Activated CD8-positive, alpha-beta memory T cell treated with anti-CD3 and anti-CD28 coated beads for 36 hours (primary cell): Measurements from ENCODE around the gene CCR7. TPM values are rescaled to one million over a fixed set of nuclear protein-coding genes. Genes with fewer than 3 reads are reported as not detected.

Source experiments
- CTCF ChIA-PET: fragments of 350-600 bp; sonication (Branson Sonifier 250); formaldehyde crosslinking; loops from one replicate; lab custom pipeline; 2021; ENCODE audit warnings: antibody characterized with exemption; lab: Charles Lee
- POLR2A ChIA-PET: fragments of 350-600 bp; sonication (Branson Sonifier 250); formaldehyde crosslinking; loops from one replicate; lab custom pipeline; 2021; ENCODE audit warnings: antibody characterized with exemption; lab: Charles Lee
- total RNA-seq, 2 experiments: library from RNA; stranded (reverse); gene quantifications; one replicate each; pipeline ENCODE4 v1.2.3, GENCODE V29; 2021

Gene CCR7
- total RNA-seq, 2 experiments from 2014 or later: 120 to 125 TPM

DNA sequence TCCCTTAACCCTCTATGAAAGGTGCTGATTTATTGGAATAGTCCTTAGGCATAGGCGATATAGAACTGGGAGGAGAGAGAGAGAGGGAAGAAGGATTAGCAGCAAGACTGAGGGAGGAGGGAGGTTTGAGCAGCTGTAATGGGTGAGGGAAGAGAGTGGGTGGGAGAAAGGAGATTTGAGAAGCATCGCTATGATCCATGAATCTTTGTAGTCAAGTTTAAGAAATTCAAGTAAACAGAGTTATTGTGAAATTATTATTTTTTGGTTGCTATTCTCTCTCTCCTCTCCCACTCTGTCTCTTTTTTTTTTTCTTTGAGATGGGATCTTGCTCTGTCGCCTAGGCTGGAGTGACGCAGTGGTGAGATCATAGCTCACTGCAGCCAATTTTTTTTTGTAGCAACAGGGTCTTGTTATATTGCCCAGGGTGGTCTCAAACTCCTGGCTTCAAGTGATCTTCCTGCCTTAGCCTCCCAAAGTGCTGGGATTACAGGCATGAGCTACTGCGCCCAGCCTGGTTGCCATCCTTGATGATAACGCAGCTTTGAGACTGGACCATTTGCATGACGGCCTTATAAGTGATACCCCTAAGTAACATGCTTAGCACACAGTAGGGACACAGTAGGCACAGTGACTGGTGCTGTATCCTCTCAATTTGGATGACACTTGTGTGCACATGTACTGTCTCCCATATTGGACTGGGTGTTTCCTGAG, 42.9 kb downstream of the CCR7 start:
- ChIA-PET POLR2A (interaction anchor here (0.7 kb wide), 1 partner anchor 62 kb away, joined by 4 read pairs; no protein-coding TSS in a partner anchor), CTCF (interaction anchor here (0.6 kb wide), 1 partner anchor 11 kb away, joined by 5 read pairs; no protein-coding TSS in a partner anchor)

DNA sequence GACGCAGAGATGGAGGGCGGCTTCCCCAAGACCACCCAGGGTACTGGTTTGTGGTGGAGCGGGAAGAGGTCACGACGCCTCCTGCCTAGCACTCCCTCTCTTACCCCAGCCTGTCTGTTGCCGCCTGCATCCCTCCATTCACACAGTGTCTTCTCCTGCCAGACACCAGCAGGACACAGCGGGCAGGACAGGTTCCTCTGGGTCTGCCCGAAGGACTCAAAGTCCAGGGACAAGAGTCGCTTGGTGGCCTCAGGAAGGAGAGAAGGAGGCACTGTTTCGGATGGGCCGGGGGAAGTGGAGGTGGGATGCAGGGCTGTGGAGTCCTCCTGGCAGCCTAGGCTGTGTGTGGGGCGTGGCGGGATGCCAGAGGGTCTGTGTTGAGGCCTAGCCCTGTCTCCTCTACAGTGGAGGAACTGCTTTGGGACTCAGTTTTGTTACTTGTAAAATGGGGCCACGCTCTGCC, 44.2 kb downstream of the CCR7 start:
- ChIA-PET POLR2A (no interaction called here), CTCF (no interaction called here)

DNA sequence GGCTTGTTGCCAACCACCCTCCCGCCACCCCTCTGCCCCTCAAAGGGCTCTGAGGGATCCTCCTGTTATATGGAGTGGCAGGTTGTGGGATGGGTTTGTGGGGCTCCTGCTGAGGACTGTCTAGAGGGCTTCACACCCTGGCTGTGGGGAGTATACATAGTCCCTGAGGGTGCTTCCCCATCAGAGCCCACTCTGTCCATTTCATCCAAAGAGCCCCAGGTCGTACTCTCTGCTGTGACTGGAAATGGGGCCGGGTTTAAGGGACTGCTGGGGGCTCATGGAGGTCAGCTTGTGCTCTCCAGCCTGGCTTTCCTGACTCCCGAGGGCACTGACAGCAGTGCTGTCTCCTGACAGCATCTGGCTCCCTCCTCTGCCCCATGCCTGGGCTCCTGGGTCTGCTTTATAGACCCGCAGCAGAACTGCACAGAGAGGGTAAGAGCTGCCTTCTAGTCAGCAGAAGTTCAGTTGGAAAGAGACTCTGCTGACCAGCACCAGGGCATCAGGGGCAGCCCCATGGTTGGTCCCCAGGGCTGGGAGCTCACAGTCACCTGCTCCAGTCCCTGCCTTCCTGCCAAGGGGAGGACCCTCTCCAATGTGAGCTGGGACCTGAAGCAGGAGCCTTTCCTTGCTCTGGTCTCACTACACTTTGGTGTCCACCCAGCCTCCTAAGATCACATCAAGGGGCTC, 46.0 kb downstream of the CCR7 start:
- CTCF ChIA-PET: interaction anchor here (1.2 to 1.7 kb wide), 3 partner anchors 9 to 47 kb away, joined by 3 read pairs; no protein-coding TSS in a partner anchor
- POLR2A ChIA-PET: no interaction called here

DNA sequence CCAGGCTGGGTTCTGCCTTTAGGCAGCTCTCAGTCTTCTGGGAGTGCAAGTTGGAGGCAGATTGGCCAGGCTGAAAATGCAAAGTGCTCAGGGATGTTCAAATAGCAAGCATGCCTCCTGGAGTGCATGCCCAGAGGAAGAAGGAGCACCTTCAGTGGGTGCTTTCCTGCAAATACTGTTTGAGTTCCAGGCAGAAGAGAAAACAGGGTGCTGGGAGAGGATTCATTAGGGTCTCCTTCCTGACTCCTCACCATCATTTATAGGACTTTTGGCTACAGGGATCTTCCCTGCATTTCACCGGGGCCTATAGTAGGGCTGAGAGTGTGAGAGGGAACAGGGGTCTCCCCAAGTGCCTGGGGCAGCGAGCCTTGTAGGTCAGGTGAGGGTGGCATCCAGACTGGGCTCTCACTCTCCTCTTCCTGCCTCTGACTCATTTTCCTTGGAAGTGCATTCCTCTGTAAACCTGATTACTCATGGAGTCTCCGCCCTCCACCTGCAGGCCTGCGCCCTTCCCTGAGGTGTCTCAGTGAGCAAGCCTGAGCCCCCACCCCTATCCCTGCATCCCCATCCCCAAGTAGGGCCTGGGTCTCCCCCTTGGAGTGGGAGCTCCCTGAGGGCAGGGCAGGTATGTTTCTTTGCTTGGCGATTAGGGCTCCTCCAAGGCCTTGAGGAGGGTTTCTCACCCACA, 46.7 kb downstream of the CCR7 start:
- ChIA-PET CTCF (interaction anchor here (1.4 kb wide), 2 partner anchors 10 to 42 kb away, joined by 4 to 7 read pairs; no protein-coding TSS in a partner anchor), POLR2A (no interaction called here)

DNA sequence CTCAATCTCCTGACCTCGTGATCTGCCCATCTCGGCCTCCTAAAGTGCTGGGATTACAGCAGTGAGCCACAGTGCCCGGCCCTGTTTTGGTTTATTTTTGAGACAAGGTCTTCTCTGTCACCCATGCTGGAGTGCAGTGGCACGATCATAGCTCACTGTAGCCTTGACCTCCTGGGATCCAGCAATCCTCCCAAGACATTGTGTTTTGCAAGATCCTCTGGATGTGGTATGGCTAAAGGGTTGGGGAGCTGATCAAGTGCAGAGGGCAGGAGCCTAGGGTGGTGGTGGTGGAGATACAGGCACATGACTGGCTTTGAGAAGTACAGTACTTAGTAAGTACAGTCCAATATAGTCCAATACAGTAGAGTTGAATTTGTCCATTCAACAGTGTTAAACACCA, 47.3 kb downstream of the CCR7 start:
- ChIA-PET CTCF (interaction anchor here (0.6 to 2.3 kb wide), 7 partner anchors 11 to 542 kb away, joined by 3 to 8 read pairs (median 7); partner anchors contain the start of gene IGFBP4), POLR2A (no interaction called here)

DNA sequence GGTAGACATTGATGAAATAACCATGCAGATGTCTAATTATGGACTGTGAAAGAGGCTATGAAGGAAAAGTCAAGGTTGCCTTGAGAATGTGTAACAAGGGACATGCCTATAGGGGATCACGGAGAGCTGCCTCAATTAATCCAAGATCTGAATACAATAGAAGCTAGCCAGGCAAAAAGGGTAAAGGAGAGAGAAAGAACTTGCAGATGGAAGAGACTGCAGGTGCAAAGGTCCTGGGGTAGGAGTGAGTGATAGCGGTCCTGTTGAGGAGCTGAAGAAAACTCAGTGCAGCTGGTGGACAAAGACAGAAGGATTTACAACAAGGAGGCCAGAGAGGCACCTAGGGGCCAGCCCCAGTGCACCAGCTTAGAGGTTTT, 48.0 kb downstream of the CCR7 start:
- POLR2A ChIA-PET: interaction anchor here (1.0 kb wide), 1 partner anchor 35 kb away, joined by 3 read pairs; no protein-coding TSS in a partner anchor
- CTCF ChIA-PET: interaction anchor here (1.1 to 2.3 kb wide), 6 partner anchors 11 to 73 kb away, joined by 4 to 8 read pairs (median 7); partner anchors contain the start of gene IGFBP4

DNA sequence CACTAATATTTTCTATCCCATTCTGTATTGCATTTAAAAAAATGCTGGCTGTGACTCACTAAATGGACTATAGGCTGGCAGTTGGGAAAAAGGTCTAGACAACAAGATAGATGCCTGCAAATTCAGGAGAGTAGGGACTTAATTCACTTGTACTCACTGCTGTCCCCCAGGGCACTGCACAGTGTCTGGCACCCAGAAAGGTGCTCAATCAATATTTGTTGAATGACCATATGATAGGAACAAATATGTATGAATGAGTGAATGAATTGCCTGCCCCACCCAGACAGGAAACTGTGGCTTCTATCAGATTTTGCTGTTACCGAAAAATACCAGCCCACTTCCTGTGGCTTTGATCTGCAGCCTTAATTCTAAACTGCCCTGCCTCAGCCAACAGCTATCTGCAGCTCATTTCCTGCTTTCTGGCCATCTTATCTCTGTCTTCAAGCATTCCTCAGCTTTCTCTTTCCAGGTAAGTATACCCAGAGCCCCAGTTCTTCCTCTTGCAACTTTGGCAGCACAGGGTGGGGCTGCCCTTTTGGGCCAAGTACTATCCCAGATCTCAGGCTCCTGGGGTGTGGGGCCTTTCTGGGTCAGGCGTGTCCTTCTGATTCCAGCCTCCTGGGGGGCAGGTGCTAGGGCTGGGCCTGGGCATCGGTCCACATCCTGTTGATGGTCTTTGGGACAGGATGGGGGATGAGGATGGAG, 48.5 kb downstream of the CCR7 start:
- ChIA-PET CTCF (interaction anchor here (1.1 to 2.3 kb wide), 5 partner anchors 12 to 73 kb away, joined by 4 to 8 read pairs (median 7); partner anchors contain the start of gene IGFBP4), POLR2A (interaction anchor here (1.0 kb wide), 1 partner anchor 35 kb away, joined by 3 read pairs; no protein-coding TSS in a partner anchor)

DNA sequence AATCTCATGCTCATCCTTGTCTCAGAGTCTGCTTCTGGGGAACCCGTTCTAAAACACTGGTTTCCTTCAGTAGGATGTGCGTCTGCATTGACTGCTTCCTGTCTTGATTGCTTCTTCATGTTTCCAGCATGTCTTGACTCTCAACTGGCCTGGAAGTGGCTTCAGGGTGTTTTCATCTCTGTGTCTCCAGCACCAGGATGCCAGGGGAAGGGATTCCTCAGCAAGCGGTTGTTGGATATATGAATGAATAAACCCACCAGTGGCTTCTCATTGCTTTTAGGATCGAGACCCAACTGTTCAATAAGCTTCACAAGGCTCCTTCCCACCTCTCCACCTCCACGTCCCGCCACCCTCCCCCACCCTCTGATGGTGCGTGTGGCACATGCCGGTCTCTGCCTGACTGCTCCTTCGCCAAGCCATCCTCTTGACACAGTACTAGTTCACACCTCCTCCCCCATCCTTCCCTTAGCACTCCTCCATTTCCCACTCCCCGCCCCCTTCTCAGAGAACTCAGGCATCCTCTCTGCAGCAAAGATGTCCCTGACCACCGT, 49.7 kb downstream of the CCR7 start:
- POLR2A ChIA-PET: no interaction called here

DNA sequence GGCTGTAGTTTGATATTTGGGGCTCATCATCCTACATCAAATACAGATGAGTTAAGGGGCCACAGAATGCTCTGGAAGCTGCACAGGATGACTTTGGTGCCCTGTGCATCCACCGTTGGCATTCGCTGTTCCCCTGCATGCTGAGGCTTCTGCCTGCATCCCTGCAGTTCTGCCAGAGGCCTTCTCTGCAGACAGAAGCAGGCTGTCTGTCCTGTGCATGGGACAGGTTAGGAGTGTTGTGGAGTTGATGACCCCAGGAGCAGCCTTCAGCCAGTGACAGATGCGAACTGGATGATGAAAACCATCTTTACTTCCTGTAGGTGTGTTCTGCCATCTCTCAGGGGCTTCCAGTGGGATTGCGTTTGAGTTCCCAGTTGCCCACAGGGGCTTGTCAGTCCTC, 50.3 kb downstream of the CCR7 start:
- CTCF ChIA-PET: no interaction called here
- POLR2A ChIA-PET: interaction anchor here (0.5 kb wide), 1 partner anchor 39 kb away, joined by 4 read pairs; no protein-coding TSS in a partner anchor

More for the DNA sequence above, 49.7 kb downstream of the CCR7 start:
- CTCF ChIA-PET: no interaction called here

DNA sequence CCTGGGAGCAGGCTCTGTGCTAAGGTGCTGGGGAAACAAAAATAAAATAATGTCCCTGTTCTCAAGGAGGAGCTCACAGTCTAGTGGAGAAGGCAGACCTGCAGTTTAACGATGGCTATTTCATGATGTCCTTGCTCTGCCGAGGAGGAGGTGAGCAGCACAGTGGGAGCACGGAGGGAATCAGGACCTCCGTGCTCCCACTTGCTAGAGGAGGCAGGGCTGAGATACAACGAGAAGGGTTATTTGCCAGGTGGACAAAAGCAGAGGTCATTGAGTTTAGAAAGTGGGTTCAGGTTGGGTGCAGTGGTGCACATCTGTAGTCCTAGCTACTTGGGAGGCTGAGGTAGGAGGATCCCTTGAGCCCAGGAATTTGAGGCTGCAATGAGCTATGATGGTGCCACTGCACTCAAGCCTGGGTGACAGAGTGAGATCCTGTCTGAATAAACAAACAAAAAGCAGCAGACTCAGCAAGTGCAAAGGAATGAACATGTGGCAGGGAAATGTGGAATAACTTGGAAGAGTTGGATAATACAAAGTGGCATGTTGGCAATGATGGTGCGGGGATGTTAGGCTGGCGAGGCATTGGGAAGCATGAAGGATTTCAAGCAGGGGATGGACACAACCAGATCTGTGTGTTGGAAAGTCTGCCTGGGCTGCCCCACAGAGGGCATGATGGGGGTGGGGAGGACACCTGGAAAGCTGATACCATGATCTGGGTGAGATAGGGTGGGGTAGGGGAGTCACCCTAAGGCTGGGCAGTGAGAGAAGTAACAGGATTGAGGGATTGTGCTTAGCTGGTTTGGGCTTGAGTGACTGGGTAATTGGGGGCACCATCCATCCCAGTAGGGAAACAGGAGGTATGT, 51.0 kb downstream of the CCR7 start:
- ChIA-PET CTCF (interaction anchor here (0.5 to 1.0 kb wide), 2 partner anchors 34 to 117 kb away, joined by 3 read pairs; no protein-coding TSS in a partner anchor), POLR2A (interaction anchor here (0.5 kb wide), 1 partner anchor 38 kb away, joined by 4 read pairs; no protein-coding TSS in a partner anchor)

DNA sequence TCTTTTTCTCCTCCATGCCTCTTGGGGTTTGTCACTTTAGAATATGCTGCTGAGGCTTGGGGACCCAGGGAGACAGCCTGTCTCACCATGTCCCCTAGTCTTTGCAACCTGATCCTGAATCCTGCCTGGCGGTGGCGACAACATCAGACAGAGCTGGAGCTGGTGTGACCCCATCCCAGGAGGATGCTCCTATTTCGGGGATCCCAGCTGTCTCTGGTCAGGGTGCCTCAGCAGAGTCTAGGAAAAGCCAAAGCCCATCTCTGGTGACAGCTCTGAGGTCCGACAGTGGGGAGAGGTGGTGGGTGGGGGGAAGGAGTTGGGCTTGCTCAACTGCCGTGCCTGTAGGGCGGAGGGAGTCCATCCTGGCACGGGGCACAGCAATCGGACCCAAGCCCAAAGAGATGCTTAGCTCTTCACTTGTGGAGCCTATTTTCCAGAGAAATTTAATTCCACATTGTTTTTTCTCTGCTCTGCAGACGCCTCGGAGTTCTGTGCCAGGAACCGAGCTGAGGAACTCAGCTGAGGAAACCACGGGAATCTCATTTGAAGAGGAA, 53.5 kb downstream of the CCR7 start:
- ChIA-PET CTCF (interaction anchor here (0.9 to 1.3 kb wide), 3 partner anchors 16 to 36 kb away, joined by 3 to 4 read pairs (median 3); no protein-coding TSS in a partner anchor), POLR2A (no interaction called here)

DNA sequence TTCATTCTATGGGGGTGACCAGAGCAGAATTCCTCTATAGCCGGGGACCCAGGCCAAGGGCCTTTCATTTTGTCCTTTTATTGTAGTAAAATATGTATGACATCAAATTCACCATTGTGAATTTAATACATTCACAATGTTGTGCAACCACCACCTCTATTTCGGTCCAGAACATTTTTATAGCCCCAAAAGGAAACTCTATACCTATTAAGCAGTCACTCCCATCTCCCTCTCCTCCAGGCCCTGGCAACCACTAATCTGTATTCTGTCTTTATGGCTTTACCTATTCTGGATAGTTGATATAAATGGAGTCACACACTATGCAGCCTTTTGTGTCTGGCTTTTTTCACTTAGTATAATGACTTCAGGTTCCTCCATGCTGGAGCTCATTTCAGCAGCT, 54.1 kb downstream of the CCR7 start:
- POLR2A ChIA-PET: no interaction called here
- CTCF ChIA-PET: interaction anchor here (0.9 to 1.3 kb wide), 2 partner anchors 24 to 35 kb away, joined by 3 to 4 read pairs; no protein-coding TSS in a partner anchor

DNA sequence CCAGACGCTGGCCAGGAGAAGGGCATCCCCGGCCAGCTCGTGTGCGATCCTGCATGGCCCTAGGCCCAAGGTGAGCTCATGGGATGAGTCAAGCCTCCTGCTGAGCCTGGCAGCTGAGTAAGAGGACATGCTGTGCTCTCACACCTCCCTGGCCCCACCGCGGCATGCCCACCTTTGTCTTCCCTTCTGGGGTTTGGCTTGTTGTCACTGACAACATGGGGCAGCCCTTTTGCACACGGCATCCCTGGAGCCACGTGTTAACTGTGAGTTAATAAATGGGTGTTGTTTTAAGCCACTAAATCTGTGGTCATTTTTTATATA, 55.0 kb downstream of the CCR7 start:
- ChIA-PET POLR2A (no interaction called here), CTCF (no interaction called here)

DNA sequence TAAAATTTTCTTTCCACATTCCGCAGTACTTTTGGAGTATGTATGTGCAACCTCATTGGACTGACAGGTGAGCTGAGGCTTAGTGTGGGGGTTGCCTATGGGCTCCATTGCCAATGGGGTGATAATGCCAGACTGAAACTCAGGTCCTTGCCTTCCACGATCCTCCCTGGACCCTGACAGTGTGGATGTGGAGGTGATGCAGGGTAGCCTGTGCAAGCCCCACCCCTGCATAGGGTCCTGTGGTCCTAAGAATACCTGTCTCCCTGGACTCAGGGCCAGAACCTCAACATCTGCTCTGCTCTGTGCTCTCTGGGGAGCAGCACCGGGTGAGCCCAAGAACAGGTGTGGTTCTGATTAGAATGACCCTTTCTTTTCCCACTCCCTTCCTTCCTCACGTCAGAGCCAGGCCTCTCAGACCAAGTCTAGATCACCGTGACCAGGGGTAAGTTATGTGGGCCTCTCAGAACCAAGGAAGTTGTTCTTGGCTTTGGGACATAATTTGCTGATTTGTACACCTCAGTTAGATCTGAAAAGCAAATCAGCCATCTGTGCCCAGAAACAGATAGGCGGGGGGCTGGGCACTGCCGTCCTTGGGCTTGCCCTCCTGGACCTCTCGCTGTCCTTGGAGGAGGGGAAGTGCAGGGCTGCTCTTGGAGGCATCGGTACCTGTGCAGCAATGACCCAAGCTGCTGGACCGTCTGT, 55.5 kb downstream of the CCR7 start:
- CTCF ChIA-PET: no interaction called here
- POLR2A ChIA-PET: no interaction called here

DNA sequence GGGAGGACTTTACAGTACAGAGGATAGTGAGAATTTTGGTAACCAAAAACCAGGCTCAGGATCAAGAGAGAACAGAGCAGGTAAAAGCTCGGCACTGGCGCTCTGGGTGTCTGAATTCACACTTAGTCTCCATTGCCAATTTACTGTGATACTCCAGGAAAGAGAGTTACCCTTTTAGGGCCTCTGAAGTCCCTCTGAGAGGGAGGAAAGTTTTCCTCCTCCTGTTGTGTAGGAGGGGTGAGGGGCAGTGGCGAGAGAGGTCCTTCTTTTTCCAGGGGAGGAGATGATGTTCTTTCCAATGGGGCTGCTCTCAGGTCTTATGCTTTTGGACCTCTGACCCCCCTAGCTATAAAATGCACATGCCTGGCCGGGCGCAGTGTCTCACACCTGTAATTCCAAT, 58.5 kb downstream of the CCR7 start:
- CTCF ChIA-PET: interaction anchor here (1.5 to 1.8 kb wide), 2 partner anchors 9 to 64 kb away, joined by 3 to 5 read pairs; partner anchors contain the start of gene IGFBP4
- POLR2A ChIA-PET: no interaction called here
